Measurements from ENCODE around the gene FKBP5. TPM values are rescaled to one million over a fixed set of nuclear protein-coding genes. Genes with fewer than 3 reads are reported as not detected.

Gene FKBP5
- total and polyA plus RNA-seq, 2 of the 4 experiments (the other 2 are of a cell fraction) = 6.8 to 7.0 TPM

GRCh38 chr6:35592178-35592577 is 96.5 kb downstream of the FKBP5 start:
- no peak overlapping the region for H3K4me2 ChIP-seq (ENCODE audit: low read depth, low read length)
- no peak overlapping the region for H2AK5ac ChIP-seq (ENCODE audit: low read depth, low read length)
- H3K9me1 ChIP-seq (ENCODE audit: insufficient read depth, low read length) = peaks cover 5% of the 10 kb centered on the region
- no peak overlapping the region for H4K91ac ChIP-seq (ENCODE audit: insufficient read depth, low read depth, low read length)
- H3K9me3 ChIP-seq (ENCODE audit: control insufficient read depth, insufficient read depth, low read length) = no peaks in the 10 kb centered on the region
- no peak overlapping the region for H2BK5ac ChIP-seq (ENCODE audit: low read depth, low read length, poor library complexity, severe bottlenecking)
- no peaks in the 10 kb centered on the region for H3K27me3 ChIP-seq (ENCODE audit: control insufficient read depth, insufficient read depth, low read length)
- POLR2A ChIA-PET (ENCODE audit: unreplicated experiment) = no interaction called here
- no peak overlapping the region for H2BK20ac ChIP-seq (ENCODE audit: low read depth, low read length)
- no peak overlapping the region for H3K4ac ChIP-seq (ENCODE audit: low read depth, low read length)
- H3K14ac ChIP-seq (replicated peaks; ENCODE audit: low read depth, low read length) = no peak overlapping the region
- no peak overlapping the region for H2AFZ ChIP-seq (replicated peaks; ENCODE audit: low read length, poor library complexity)
- H3K56ac ChIP-seq (ENCODE audit: extremely low read depth, insufficient read depth, low read length) = no peak overlapping the region
- H3K9ac ChIP-seq (ENCODE audit: low read depth, low read length) = no peak overlapping the region
- H3K36me3 ChIP-seq (ENCODE audit: control insufficient read depth, insufficient read depth, low read length) = no peaks in the 10 kb centered on the region
- no peak overlapping the region for H3K4me3 ChIP-seq (ENCODE audit: insufficient read depth, low read depth, low read length)
- no peak overlapping the region for H3K18ac ChIP-seq (ENCODE audit: low read depth, low read length)
- ATAC-seq (ENCODE audit: low read depth) (no peak), DNase-seq (no peak)
- H3K23ac ChIP-seq (ENCODE audit: low read depth, low read length) = no peak overlapping the region
- no CpG with 5 or more reads among the region's 3 CpGs for WGBS, 2 experiments (ENCODE audit: extremely low coverage in 2 of 2, insufficient read length in 1 of 2)
- no peak overlapping the region for H4K5ac ChIP-seq (ENCODE audit: low read depth, low read length)
- no peak for TF ChIP-seq CEBPB (IDR thresholded peaks at IDR 0.05; ENCODE audit: low read depth, low read length)
- TF ChIP-seq MAFK (IDR thresholded peaks at IDR 0.05; ENCODE audit: low read depth, low read length) = no peak
- no peak for TF ChIP-seq ELK1 (IDR thresholded peaks at IDR 0.05; ENCODE audit: borderline replicate concordance, low read depth, low read length)
- no peak for TF ChIP-seq FOS (IDR thresholded peaks at IDR 0.05; ENCODE audit: low read depth, low read length)
- no peak for TF ChIP-seq BHLHE40 (IDR thresholded peaks at IDR 0.05; ENCODE audit: low read depth, low read length)
- TF ChIP-seq CTCF (conservative IDR thresholded peaks at IDR 0.05; ENCODE audit: low read depth, low read length) = no peak
- TF ChIP-seq SMC3 (IDR thresholded peaks at IDR 0.05; ENCODE audit: low read depth, low read length) = no peak
- no peak for TF ChIP-seq POLR2A (IDR thresholded peaks at IDR 0.05; ENCODE audit: low read depth, low read length)
- TF ChIP-seq RAD21 (IDR thresholded peaks at IDR 0.05; ENCODE audit: low read length) = no peak
- no peak for TF ChIP-seq RFX5 (IDR thresholded peaks at IDR 0.05; ENCODE audit: low read depth, low read length)
- no peak for TF ChIP-seq RCOR1 (IDR thresholded peaks at IDR 0.05; ENCODE audit: insufficient replicate concordance, low read length)
- H4K20me1 ChIP-seq (ENCODE audit: insufficient read depth, low read length) = no peaks in the 10 kb centered on the region
- intact Hi-C loops (cut with micrococcal nuclease) (no loop called here), dilution Hi-C loops (cut with HindIII; ENCODE audit: low sequenced_read_pairs, unreplicated experiment) (no loop called here), in situ Hi-C loops (cut with MboI; ENCODE audit: low sequenced_read_pairs) (no loop called here)
- H3K4me1 ChIP-seq (ENCODE audit: control insufficient read depth, insufficient read depth, low read length) = peaks cover 3% of the 10 kb centered on the region
- H2BK120ac ChIP-seq (ENCODE audit: low read depth, low read length) = no peak overlapping the region
- no peak overlapping the region for H2BK15ac ChIP-seq (ENCODE audit: low read depth, low read length)
- H3K27ac ChIP-seq (ENCODE audit: insufficient read depth, low read length) = no peak overlapping the region
- no peaks in the 10 kb centered on the region; a peak in 1 of 4 replicates for H3K79me1 ChIP-seq (ENCODE audit: low read depth in 1 of 2, low read length in 2 of 2)
- no TSS peak for BruUV-seq (replicated peaks)
- no peak overlapping the region for H2AK9ac ChIP-seq (replicated peaks; ENCODE audit: low read depth, low read length, poor library complexity)
- CTCF ChIA-PET = interaction anchor here (0.5 to 0.6 kb wide), 2 partner anchors 12 to 32 kb away, joined by 4 to 5 read pairs; no protein-coding TSS in a partner anchor
- no peak overlapping the region for H4K8ac ChIP-seq (ENCODE audit: low read depth in 2 of 2, low read length in 2 of 2)
